PC-9 (cell line): ENCODE data around the gene EAF1. TPM values are rescaled to one million over a fixed set of nuclear protein-coding genes. Genes with fewer than 3 reads are reported as not detected.
"Not testable (repeated sequence)": the region's sequence is repeated elsewhere in the genome, so short reads cannot be mapped to it uniquely, and the experiment has no call there.

Source experiments
- BruUV-seq: library from RNA; stranded (reverse); fragments of 400-500 nt; replicated peaks from 2 replicates; lab custom pipeline; 2021; lab: Mats Ljungman, UMichigan
- CTCF ChIA-PET: fragments of 300-600 bp; sonication (Branson Sonifier 250); formaldehyde crosslinking; loops from one replicate; lab custom pipeline; 2022; ENCODE audit warnings: antibody characterized with exemption; lab: Charles Lee
- POLR2A ChIA-PET: fragments of 300-600 bp; sonication (Branson Sonifier 250); formaldehyde crosslinking; loops from one replicate; lab custom pipeline; 2022; ENCODE audit warnings: antibody characterized with exemption; ENCODE audit not compliant: unreplicated experiment; lab: Charles Lee
- DNase-seq, 2 experiments: peaks; one replicate each; pipeline versions ENCODE4 v3.0.0 to v3.0.0-alpha.2; 2015 to 2022; ENCODE audit warnings: mixed read lengths in 1 of 2
- H2AFZ ChIP-seq: fragments of 200-600 bp; sonication (generic); 2 replicates; pipeline ENCODE4 v1.8.1; 2017; ENCODE audit warnings: antibody characterized with exemption
- H3F3A ChIP-seq: fragments of 200-600 bp; sonication (generic); 2 replicates; pipeline ENCODE4 v1.8.1; 2017; ENCODE audit warnings: antibody characterized with exemption, mild to moderate bottlenecking, low read depth; ENCODE audit not compliant: insufficient read depth
- H3K27ac ChIP-seq: fragments of 200-600 bp; sonication (generic); 2 replicates; pipeline ENCODE4 v1.6.1; 2016; ENCODE audit warnings: mixed run types
- H3K27me3 ChIP-seq: fragments of 200-600 bp; sonication (generic); 2 replicates; pipeline ENCODE4 v1.6.1; 2016; ENCODE audit warnings: low read depth, mixed run types; ENCODE audit not compliant: insufficient read depth
- H3K36me3 ChIP-seq: fragments of 200-600 bp; sonication (generic); 2 replicates; pipeline ENCODE4 v1.6.1; 2016; ENCODE audit warnings: low read depth, mixed run types
- H3K4me1 ChIP-seq: fragments of 200-600 bp; sonication (generic); replicated peaks from 2 replicates; pipeline ENCODE4 v1.6.1; 2016; ENCODE audit warnings: mixed run types; ENCODE audit not compliant: insufficient read depth
- H3K4me2 ChIP-seq: fragments of 200-600 bp; sonication (generic); 2 replicates; pipeline ENCODE4 v1.6.1; 2017; ENCODE audit warnings: mixed run types
- H3K4me3 ChIP-seq: fragments of 200-600 bp; sonication (generic); 2 replicates; pipeline ENCODE4 v1.6.1; 2016; ENCODE audit warnings: mixed run types
- H3K79me2 ChIP-seq: fragments of 200-600 bp; sonication (generic); 2 replicates; pipeline ENCODE4 v1.6.1; 2017; ENCODE audit warnings: low read depth, mixed run types
- H3K9me2 ChIP-seq: fragments of 200-600 bp; sonication (generic); 2 replicates; pipeline ENCODE4 v1.8.1; 2017; ENCODE audit warnings: mild to moderate bottlenecking; ENCODE audit not compliant: insufficient read depth
- H3K9me3 ChIP-seq: fragments of 200-600 bp; sonication (generic); 2 replicates; pipeline ENCODE4 v1.8.1; 2016; ENCODE audit warnings: low read depth; ENCODE audit not compliant: insufficient read depth
- H4K20me1 ChIP-seq: fragments of 200-600 bp; sonication (generic); 2 replicates; pipeline ENCODE4 v1.8.1; 2017; ENCODE audit not compliant: insufficient read depth
- CTCF ChIP-seq: fragments of 200-600 bp; sonication (generic); conservative IDR thresholded peaks from 2 replicates; pipeline ENCODE4 v1.6.1; 2017; ENCODE audit warnings: mixed run types, antibody characterized with exemption, mild to moderate bottlenecking, moderate library complexity
- EZH2 ChIP-seq: fragments of 200-600 bp; sonication (generic); IDR thresholded peaks from 2 replicates; pipeline ENCODE4 v1.8.0; 2017; ENCODE audit warnings: antibody characterized with exemption, low read depth
- intact Hi-C: fragments of 100-400 bp; cut with micrococcal nuclease; formaldehyde crosslinking; loops from one replicate; pipeline ENCODE4 v1.10.0; 2022; ENCODE audit not compliant: unreplicated experiment
- total RNA-seq: library from RNA; stranded (reverse); gene quantifications from 2 replicates; pipeline ENCODE4 v1.2.3, GENCODE V29; 2021

The EAF1 gene
- total RNA-seq, 1 experiment from 2014 or later = 16.4 TPM

- Histone ChIP-seq H3K4me3 (no peak overlapping the region), H2AFZ (no peak overlapping the region), H4K20me1 (no peaks in the 10 kb centered on the region), H3K79me2 (no peaks in the 10 kb centered on the region), H3K4me1 (0 out of 2 replicates have a peak, but pooled peaks cover under 1% of the 10 kb centered on the region), H3K27me3 (no peaks in the 10 kb centered on the region), H3K4me2 (no peak overlapping the region), H3K9me2 (no peaks in the 10 kb centered on the region), H3K9me3 (no peaks in the 10 kb centered on the region), H3K27ac (no peak overlapping the region), H3F3A (no peaks in the 10 kb centered on the region), H3K36me3 (peaks cover 10% of the 10 kb centered on the region)
- no TSS peak for BruUV-seq
- intact Hi-C loops = loop anchor here (10.0 kb wide), 2 partner anchors 294 to 484 kb away; no protein-coding TSS in a partner anchor
- DNase-seq = no peak
- TF ChIP-seq EZH2 = no peak
- no peak for TF ChIP-seq CTCF
- CTCF ChIA-PET = no interaction called here
- POLR2A ChIA-PET = no interaction called here
Observed at GRCh38 chr3:15409239-15409638, 18.2 kb upstream of the EAF1 start.

GRCh38 chr3:15409774-15410173 lies 17.6 kb upstream of the EAF1 start:
- ChIA-PET CTCF (no interaction called here), POLR2A (no interaction called here)
- intact Hi-C loops = loop anchor here (10.0 kb wide), 2 partner anchors 295 to 485 kb away; no protein-coding TSS in a partner anchor
- BruUV-seq = no TSS peak
- no peaks in the 10 kb centered on the region for H3K79me2 ChIP-seq
- no peaks in the 10 kb centered on the region for H3F3A ChIP-seq
- no peaks in the 10 kb centered on the region for H3K27me3 ChIP-seq
- DNase-seq = no peak
- no peaks in the 10 kb centered on the region for H3K9me3 ChIP-seq
- no peak overlapping the region for H2AFZ ChIP-seq
- H3K4me1 ChIP-seq = no peaks in the 10 kb centered on the region
- peaks cover 14% of the 10 kb centered on the region for H3K36me3 ChIP-seq
- no peaks in the 10 kb centered on the region for H3K9me2 ChIP-seq
- no peak overlapping the region for H3K27ac ChIP-seq
- H3K4me2 ChIP-seq = no peak overlapping the region
- TF ChIP-seq CTCF (no peak), EZH2 (no peak)
- H3K4me3 ChIP-seq = no peak overlapping the region
- no peaks in the 10 kb centered on the region for H4K20me1 ChIP-seq

- H3K9me2 ChIP-seq, BruUV-seq, H3K27ac ChIP-seq, H3K79me2 ChIP-seq, H2AFZ ChIP-seq, DNase-seq, H3K9me3 ChIP-seq, H3K4me3 ChIP-seq, H4K20me1 ChIP-seq, H3K27me3 ChIP-seq, intact Hi-C loops, H3F3A ChIP-seq, H3K4me1 ChIP-seq, CTCF ChIA-PET, POLR2A ChIA-PET, H3K4me2 ChIP-seq: not testable (repeated sequence)
- peaks cover 25% of the 10 kb centered on the region for H3K36me3 ChIP-seq
Observed at GRCh38 chr3:15410966-15411365, 16.4 kb upstream of the EAF1 start.

- Histone ChIP-seq H3K9me3 (no peaks in the 10 kb centered on the region), H3K27me3 (no peaks in the 10 kb centered on the region), H3K4me2 (no peak overlapping the region), H3K79me2 (peaks cover 3% of the 10 kb centered on the region; the same call in 1 of the 2 replicates), H2AFZ (no peak overlapping the region), H3K36me3 (0 out of 2 replicates have a peak, but pooled peaks cover 21% of the 10 kb centered on the region), H3K27ac (no peak overlapping the region), H3K4me3 (no peak overlapping the region), H3F3A (no peaks in the 10 kb centered on the region), H4K20me1 (peaks cover 4% of the 10 kb centered on the region; the same call in 1 of the 2 replicates), H3K4me1 (peaks cover under 1% of the 10 kb centered on the region; the same call in 1 of the 2 replicates), H3K9me2 (no peaks in the 10 kb centered on the region)
- no TSS peak for BruUV-seq
- CTCF ChIA-PET = no interaction called here
- TF ChIP-seq EZH2 (no peak), CTCF (no peak)
- no peak for DNase-seq
- POLR2A ChIA-PET = no interaction called here
- intact Hi-C loops = no loop called here
Observed at GRCh38 chr3:15420871-15421270, 6.5 kb upstream of the EAF1 start.
